Activated CD4-positive, alpha-beta T cell treated with anti-CD3 and anti-CD28 coated beads for 4 hours (primary cell): Measurements from ENCODE around the gene PCDHA10.
"Not testable (repeated sequence)": the region's sequence is repeated elsewhere in the genome, so short reads cannot be mapped to it uniquely, and the experiment has no call there.

Source experiments
- DNase-seq, 2 donors: peaks; one replicate each; pipeline ENCODE4 v3.0.0-alpha.2; 2020

The PCDHA10 gene

GRCh38 chr5:140855772-140856674 is at the start of gene PCDHA10:
PCDHA10 (plus strand) TSS chr5:140855897; CDS start chr5:140856049, 152 bp downstream.
- no peak for DNase-seq

- DNase-seq: no peak
Measured at GRCh38 chr5:140806834-140807775, 48.6 kb upstream of the PCDHA10 start, which contains the start of gene PCDHA4. PCDHA4 (plus strand) TSS chr5:140807068.

GRCh38 chr5:140808241-140808888 is 47.3 kb upstream of the PCDHA10 start:
- DNase-seq: not testable (repeated sequence)

GRCh38 chr5:140808889-140809291 is 46.8 kb upstream of the PCDHA10 start:
- DNase-seq: no peak

GRCh38 chr5:140821375-140822280 is 34.1 kb upstream of the PCDHA10 start, which contains the start of gene PCDHA5:
PCDHA5 (plus strand) TSS chr5:140821613.
- DNase-seq: no peak

- no peak for DNase-seq
Measured at GRCh38 chr5:140822281-140822629, 33.4 kb upstream of the PCDHA10 start.

GRCh38 chr5:140822969-140823368 is 32.7 kb upstream of the PCDHA10 start:
- DNase-seq: not testable (repeated sequence)

GRCh38 chr5:140823475-140823874 is 32.2 kb upstream of the PCDHA10 start:
- no peak for DNase-seq

GRCh38 chr5:140827704-140828361 is 27.9 kb upstream of the PCDHA10 start, which contains the start of gene PCDHA6:
PCDHA6 (plus strand) TSS chr5:140827960; CDS start chr5:140828092, 132 bp downstream.
- DNase-seq: no peak

- DNase-seq: no peak
Measured at GRCh38 chr5:140828362-140828737, 27.3 kb upstream of the PCDHA10 start.

- DNase-seq: not testable (repeated sequence)
Measured at GRCh38 chr5:140829511-140830501, 25.9 kb upstream of the PCDHA10 start.

GRCh38 chr5:140833993-140834392 is 21.7 kb upstream of the PCDHA10 start, which contains the start of gene PCDHA7:
PCDHA7 (plus strand) TSS chr5:140834269; CDS start chr5:140834384, 115 bp downstream.
- DNase-seq: no peak

GRCh38 chr5:140834439-140835008 is 21.2 kb upstream of the PCDHA10 start:
- DNase-seq: not testable (repeated sequence)

GRCh38 chr5:140835622-140836510 is 19.8 kb upstream of the PCDHA10 start:
- no peak for DNase-seq

GRCh38 chr5:140840978-140841962 is 14.4 kb upstream of the PCDHA10 start, which contains the start of gene PCDHA8:
PCDHA8 (plus strand) TSS chr5:140841187; CDS start chr5:140841322, 135 bp downstream.
- DNase-seq: no peak
